CD14-positive monocyte (primary cell): ENCODE measurements around the gene SERPINC1. TPM values are rescaled to one million over a fixed set of nuclear protein-coding genes. Genes with fewer than 3 reads are reported as not detected.

Experiments used
- DNase-seq, 3 donors: peaks; one replicate each; pipeline ENCODE4 v3.0.0-alpha.2; 2011 to 2022
- H2AFZ ChIP-seq: 2 replicates; pipeline ENCODE4 v1.6.0; 2012; ENCODE audit warnings: mild to moderate bottlenecking, low read depth, low read length, inconsistent platforms; ENCODE audit not compliant: insufficient read depth, poor library complexity, severe bottlenecking
- H3K27ac ChIP-seq, 2 donors: 1 replicate in 1 of 2; 2 replicates in 1 of 2; pipeline ENCODE4 v1.5.1; 2012 to 2013; ENCODE audit warnings: low read length in 2 of 2, control low read depth in 1 of 2, inconsistent platforms in 1 of 2, low read depth in 1 of 2, mild to moderate bottlenecking in 1 of 2
- H3K27me3 ChIP-seq, 2 donors: one replicate each; pipeline versions ENCODE4 v1.6.0 to v1.6.1; 2011 to 2013; ENCODE audit warnings: low read length in 2 of 2; ENCODE audit not compliant: control insufficient read depth in 2 of 2, insufficient read depth in 2 of 2
- H3K36me3 ChIP-seq, 2 donors: replicated peaks in 1 of 2; 1 replicate in 1 of 2; 2 replicates in 1 of 2; pipeline versions ENCODE4 v1.5.1 to v1.6.1; 2012 to 2013; ENCODE audit warnings: low read length in 2 of 2, control low read depth in 1 of 2, inconsistent platforms in 1 of 2, mild to moderate bottlenecking in 1 of 2; ENCODE audit not compliant: insufficient read depth in 2 of 2, control insufficient read depth in 1 of 2
- H3K4me1 ChIP-seq, 2 donors: 1 replicate in 1 of 2; 2 replicates in 1 of 2; pipeline versions ENCODE4 v1.5.1 to v1.6.1; 2012 to 2013; ENCODE audit warnings: low read length in 2 of 2, control low read depth in 1 of 2, inconsistent platforms in 1 of 2, mild to moderate bottlenecking in 1 of 2, moderate library complexity in 1 of 2; ENCODE audit not compliant: insufficient read depth in 2 of 2, control insufficient read depth in 1 of 2
- H3K4me2 ChIP-seq: replicated peaks from 2 replicates; pipeline ENCODE3; 2012; ENCODE audit warnings: low read length, moderate library complexity, mild to moderate bottlenecking; ENCODE audit not compliant: poor library complexity, severe bottlenecking; ENCODE audit errors: extremely low read depth
- H3K4me3 ChIP-seq, 3 experiments: fragments of 200-600 bp in 1 of 3; sonication (generic) in 1 of 3; replicated peaks in 1 of 3; 1 replicate in 2 of 3; 2 replicates in 1 of 3; pipeline ENCODE4 v1.5.1; 2011 to 2013; ENCODE audit warnings: low read length in 3 of 3, mild to moderate bottlenecking in 3 of 3, control low read depth in 2 of 3, low read depth in 2 of 3, inconsistent platforms in 1 of 3, moderate library complexity in 1 of 3
- H3K79me2 ChIP-seq: 2 replicates; pipeline ENCODE4 v1.6.0; 2012; ENCODE audit warnings: mild to moderate bottlenecking, control low read depth, inconsistent platforms, low read length, moderate library complexity; ENCODE audit not compliant: insufficient read depth
- H3K9ac ChIP-seq: 2 replicates; pipeline ENCODE4 v1.6.0; 2017; ENCODE audit warnings: low read length, mild to moderate bottlenecking; ENCODE audit not compliant: insufficient read depth, poor library complexity, severe bottlenecking
- H3K9me3 ChIP-seq, 2 donors: replicated peaks in 1 of 2; 1 replicate in 1 of 2; 2 replicates in 1 of 2; pipeline versions ENCODE4 v1.5.1 to v1.6.1; 2012 to 2013; ENCODE audit warnings: low read length in 2 of 2, control low read depth in 1 of 2; ENCODE audit not compliant: control insufficient read depth in 1 of 2, insufficient read depth in 1 of 2
- H4K20me1 ChIP-seq: 2 replicates; pipeline ENCODE4 v1.6.0; 2012; ENCODE audit warnings: mild to moderate bottlenecking, low read length, control low read depth, moderate library complexity; ENCODE audit not compliant: insufficient read depth
- H3K27ac Mint-ChIP-seq, 7 donors: one replicate each; pipeline ENCODE4 v1.8.0; 2020; ENCODE audit warnings: mild to moderate bottlenecking in 7 of 7, mixed read lengths in 7 of 7, moderate library complexity in 6 of 7, inconsistent platforms in 2 of 7
- H3K27me3 Mint-ChIP-seq, 3 donors: one replicate each; pipeline ENCODE4 v1.8.0; 2021 to 2022; ENCODE audit warnings: low read depth in 3 of 3, mild to moderate bottlenecking in 3 of 3, mixed read lengths in 3 of 3, moderate library complexity in 3 of 3, inconsistent platforms in 1 of 3
- H3K36me3 Mint-ChIP-seq, 2 donors: one replicate each; pipeline ENCODE4 v1.8.0; 2020; ENCODE audit warnings: mixed read lengths in 2 of 2, inconsistent platforms in 1 of 2, mild to moderate bottlenecking in 1 of 2
- H3K4me1 Mint-ChIP-seq: one replicate; pipeline ENCODE4 v1.8.0; 2020; ENCODE audit warnings: mild to moderate bottlenecking, mixed read lengths
- H3K4me3 Mint-ChIP-seq, 2 donors: one replicate each; pipeline ENCODE4 v1.8.0; 2020; ENCODE audit warnings: mild to moderate bottlenecking in 2 of 2, mixed read lengths in 2 of 2, moderate library complexity in 1 of 2
- H3K9me3 Mint-ChIP-seq, 7 donors: one replicate each; pipeline ENCODE4 v1.8.0; 2020 to 2022; ENCODE audit warnings: mixed read lengths in 7 of 7, mild to moderate bottlenecking in 6 of 7, moderate library complexity in 6 of 7, inconsistent platforms in 2 of 7
- WGBS: methylation state at CpG from one replicate; pipeline ENCODE4 v1.1.5; 2013; ENCODE audit warnings: missing lambda C conversion rate; ENCODE audit not compliant: insufficient coverage; 5-methylcytosine and 5-hydroxymethylcytosine counted together
- intact Hi-C, 2 donors: fragments of 100-400 bp; cut with micrococcal nuclease; formaldehyde crosslinking; loops; one replicate each; pipeline versions ENCODE4 v1.15.0 to v1.15.1; 2023
- polyA plus RNA-seq, 3 donors: library from polyadenylated mRNA; depleted of rRNA in 1 of 3; unstranded in 2 of 3; stranded (reverse) in 1 of 3; fragments of 300-500 nt in 2 of 3; fragments of >200 nt in 1 of 3; fragmentation: Illumina TruSeq in 2 of 3; gene quantifications; 1 replicate in 2 of 3; 2 replicates in 1 of 3; pipeline ENCODE4 v1.2.3, GENCODE V29; 2012 to 2021
- TF ChIP-seq, protein P1 (sequence below): fragments of 200-600 bp; IDR thresholded peaks from one replicate; pipeline ENCODE4 v1.8.0; 2022; ENCODE audit warnings: antibody characterized with exemption, mild to moderate bottlenecking

Gene SERPINC1
- polyA plus RNA-seq, 3 donors, result 0.23 TPM; not detected in 2

DNA sequence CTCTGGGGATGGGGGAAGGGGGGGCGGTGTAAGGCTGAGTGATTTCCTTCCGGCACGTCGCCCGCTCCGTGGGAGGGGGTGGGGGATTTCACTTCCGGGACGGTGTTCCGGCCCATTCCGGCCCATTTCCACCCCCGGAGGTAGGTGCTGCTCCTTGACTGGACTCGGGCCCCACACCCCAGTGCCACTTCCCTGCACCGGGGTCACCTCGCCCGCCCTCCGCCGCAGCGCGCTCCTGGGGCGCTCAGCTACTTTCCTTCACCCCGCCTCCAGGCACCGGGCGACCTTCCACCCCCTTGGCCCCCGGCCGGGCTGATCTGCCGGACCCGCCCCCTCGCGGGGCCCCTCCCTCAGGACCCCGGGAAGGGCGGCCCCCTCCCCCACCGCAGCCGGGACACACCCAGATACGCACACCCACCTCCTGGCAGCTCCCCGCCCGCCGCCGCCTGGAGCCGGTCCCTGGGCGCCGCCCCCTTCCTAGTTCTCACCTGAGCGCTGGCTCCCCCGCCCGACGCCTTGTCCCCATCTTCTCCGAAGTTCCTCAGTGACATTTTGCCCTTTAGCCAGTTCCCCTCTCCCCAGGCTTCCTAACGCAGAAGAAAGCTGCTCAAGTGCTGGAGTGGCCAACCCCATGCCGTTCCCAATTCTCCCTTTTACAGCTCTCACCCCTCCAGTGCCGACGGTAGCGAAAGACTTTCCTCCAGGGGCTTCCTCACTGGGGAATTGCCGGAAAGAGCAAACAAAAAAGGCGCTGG, 48.7 kb downstream of the SERPINC1 start, which contains the start of gene ZBTB37:
TSS of gene ZBTB37 (plus strand) at position 115 of the 755 bp plus-strand sequence. CDS start 1,846 bp downstream, outside the sequence.
- Mint-ChIP-seq H3K9me3 (peaks cover 0 to 2% (median 0%) of the 10 kb centered on the region in 7 donors), H3K4me1 (peaks cover 53% of the 10 kb centered on the region), H3K27ac (peak within 1 kb of the TSS; percentile 91 to 97 (median 96)), H3K27me3 (peaks cover 0 to 2% (median 0%) of the 10 kb centered on the region in 3 donors), H3K4me3 (peak within 1 kb of the TSS; percentile 98 to 99), H3K36me3 (peaks cover 40 to 45% of the 10 kb centered on the region in 2 donors)
- Histone ChIP-seq H3K4me2 (peak within 1 kb of the TSS; percentile 83), H3K27me3 (no peaks in the 10 kb centered on the region), H3K9me3 (no peaks in the 10 kb centered on the region), H3K79me2 (peaks cover 29% of the 10 kb centered on the region), H4K20me1 (peaks cover 9% of the 10 kb centered on the region), H3K36me3 (peaks cover 37 to 53% of the 10 kb centered on the region in 2 donors), H3K27ac (peak within 1 kb of the TSS; percentile 86 to 91), H3K4me1 (peaks cover 22 to 32% of the 10 kb centered on the region in 2 donors), H3K9ac (peak within 1 kb of the TSS; percentile 81), H3K4me3 (peak within 1 kb of the TSS; percentile 89 to 96 (median 94)), H2AFZ (peak within 1 kb of the TSS; percentile 89)
- DNase-seq, result no peak
- 0% methylated on average over 35 of the region's 53 CpGs for WGBS
- TF ChIP-seq, protein P1, sequence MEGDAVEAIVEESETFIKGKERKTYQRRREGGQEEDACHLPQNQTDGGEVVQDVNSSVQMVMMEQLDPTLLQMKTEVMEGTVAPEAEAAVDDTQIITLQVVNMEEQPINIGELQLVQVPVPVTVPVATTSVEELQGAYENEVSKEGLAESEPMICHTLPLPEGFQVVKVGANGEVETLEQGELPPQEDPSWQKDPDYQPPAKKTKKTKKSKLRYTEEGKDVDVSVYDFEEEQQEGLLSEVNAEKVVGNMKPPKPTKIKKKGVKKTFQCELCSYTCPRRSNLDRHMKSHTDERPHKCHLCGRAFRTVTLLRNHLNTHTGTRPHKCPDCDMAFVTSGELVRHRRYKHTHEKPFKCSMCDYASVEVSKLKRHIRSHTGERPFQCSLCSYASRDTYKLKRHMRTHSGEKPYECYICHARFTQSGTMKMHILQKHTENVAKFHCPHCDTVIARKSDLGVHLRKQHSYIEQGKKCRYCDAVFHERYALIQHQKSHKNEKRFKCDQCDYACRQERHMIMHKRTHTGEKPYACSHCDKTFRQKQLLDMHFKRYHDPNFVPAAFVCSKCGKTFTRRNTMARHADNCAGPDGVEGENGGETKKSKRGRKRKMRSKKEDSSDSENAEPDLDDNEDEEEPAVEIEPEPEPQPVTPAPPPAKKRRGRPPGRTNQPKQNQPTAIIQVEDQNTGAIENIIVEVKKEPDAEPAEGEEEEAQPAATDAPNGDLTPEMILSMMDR, result no peak
- intact Hi-C loops, result loop anchor here (1.0 to 10.0 kb wide), 6 partner anchors 41 to 394 kb away; partner anchors contain the start of genes PRDX6 (in 2 of the 2), CENPL (in 1 of the 2) and DARS2 (in 1 of the 2)

DNA sequence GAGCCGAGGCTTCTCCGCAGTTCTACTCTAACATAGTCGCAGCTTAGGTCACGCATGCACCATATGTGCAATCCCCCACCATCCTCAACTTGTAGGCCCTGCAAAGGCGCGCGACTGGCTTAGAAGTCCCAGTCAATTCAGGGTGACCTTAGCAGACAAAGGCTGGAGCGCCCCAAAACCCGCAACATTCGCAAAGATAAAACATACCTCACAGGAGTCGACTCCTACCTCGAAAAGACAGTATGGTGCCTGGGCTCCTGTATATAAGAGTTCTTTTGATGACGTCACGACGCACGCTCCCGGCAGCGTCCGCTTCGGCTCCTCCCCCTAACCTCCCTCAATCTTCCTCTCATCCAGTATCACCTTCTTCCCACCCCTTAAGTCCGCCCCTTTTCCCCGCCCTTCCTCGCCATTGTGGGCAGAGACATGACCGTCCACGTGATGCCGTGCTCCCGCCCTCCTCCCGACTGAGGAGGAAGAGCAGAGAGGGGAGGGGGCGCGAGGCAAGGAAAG, 49.3 kb downstream of the SERPINC1 start, which contains the start of gene GAS5:
TSS of gene GAS5 (minus strand) at position 237 of the 513 bp plus-strand sequence.
- Mint-ChIP-seq H3K27me3 (peaks cover 0 to 2% (median 0%) of the 10 kb centered on the region in 3 donors), H3K36me3 (peaks cover 45 to 47% of the 10 kb centered on the region in 2 donors), H3K4me1 (peaks cover 50% of the 10 kb centered on the region), H3K4me3 (peak within 1 kb of the TSS; percentile 98 to 99), H3K9me3 (no peaks in the 10 kb centered on the region), H3K27ac (peak within 1 kb of the TSS; percentile 91 to 97 (median 96))
- peak within 1 kb of the TSS; percentile 86 to 91 for H3K27ac ChIP-seq
- TF ChIP-seq, protein P1, result no peak
- H3K27me3 ChIP-seq, result no peaks in the 10 kb centered on the region
- peak within 1 kb of the TSS; percentile 81 for H3K9ac ChIP-seq
- H3K79me2 ChIP-seq, result peaks cover 29% of the 10 kb centered on the region
- peak within 1 kb of the TSS; percentile 89 to 96 (median 94) for H3K4me3 ChIP-seq
- under 1% methylated on average over 19 of the region's 30 CpGs for WGBS
- H3K36me3 ChIP-seq, result peaks cover 41 to 55% of the 10 kb centered on the region in 2 donors
- peaks cover 16% of the 10 kb centered on the region for H4K20me1 ChIP-seq
- H3K4me1 ChIP-seq, result peaks cover 22 to 32% of the 10 kb centered on the region in 2 donors
- intact Hi-C loops, result loop anchor here (1.0 to 10.0 kb wide), 6 partner anchors 41 to 393 kb away; partner anchors contain the start of genes PRDX6 (in 2 of the 2), CENPL (in 1 of the 2) and DARS2 (in 1 of the 2)
- no peaks in the 10 kb centered on the region for H3K9me3 ChIP-seq
- peak; percentile 96 to 98 (median 98) for DNase-seq
- peak within 1 kb of the TSS; percentile 89 for H2AFZ ChIP-seq
- H3K4me2 ChIP-seq, result peak within 1 kb of the TSS; percentile 83
